GM21526 (cell line): Measurements from ENCODE around the gene GGCT.
"Not testable (repeated sequence)": the region's sequence is repeated elsewhere in the genome, so short reads cannot be mapped to it uniquely, and the experiment has no call there.

Experiments used
- ATAC-seq: cut with Tn5 transposase; IDR thresholded peaks from one replicate; pipeline ENCODE4 v1.9.1; 2021; ENCODE audit warnings: moderate library complexity; ENCODE audit not compliant: unreplicated experiment, low FRiP score

GGCT gene

GRCh38 chr7:30504301-30505173 is at the start of gene GGCT:
GGCT (minus strand) TSS chr7:30504829; CDS start chr7:30504709, 120 bp downstream.
- ATAC-seq = peak; percentile 99

GRCh38 chr7:30553546-30553945 is 48.9 kb upstream of the GGCT start:
- no peak for ATAC-seq

- ATAC-seq = no peak
Observed at GRCh38 chr7:30553141-30553540, 48.5 kb upstream of the GGCT start.

- ATAC-seq = no peak
Observed at GRCh38 chr7:30552330-30552729, 47.7 kb upstream of the GGCT start.

- ATAC-seq = no peak
Observed at GRCh38 chr7:30549931-30550493, 45.4 kb upstream of the GGCT start.

GRCh38 chr7:30548845-30549244 is 44.2 kb upstream of the GGCT start:
- ATAC-seq = no peak

- ATAC-seq = no peak
Observed at GRCh38 chr7:30546596-30546995, 42.0 kb upstream of the GGCT start.

GRCh38 chr7:30545791-30546555 is 41.3 kb upstream of the GGCT start:
- ATAC-seq = no peak

- no peak for ATAC-seq
Observed at GRCh38 chr7:30543813-30544525, 39.3 kb upstream of the GGCT start.

- ATAC-seq = not testable (repeated sequence)
Observed at GRCh38 chr7:30543115-30543514, 38.5 kb upstream of the GGCT start.

GRCh38 chr7:30533886-30534285 is 29.3 kb upstream of the GGCT start:
- ATAC-seq = no peak

GRCh38 chr7:30531286-30531685 is 26.7 kb upstream of the GGCT start:
- no peak for ATAC-seq

- no peak for ATAC-seq
Observed at GRCh38 chr7:30530373-30530772, 25.7 kb upstream of the GGCT start.

GRCh38 chr7:30528779-30529178 is 24.1 kb upstream of the GGCT start:
- no peak for ATAC-seq

- ATAC-seq = not testable (repeated sequence)
Observed at GRCh38 chr7:30527297-30527696, 22.7 kb upstream of the GGCT start.

- no peak for ATAC-seq
Observed at GRCh38 chr7:30526163-30526562, 21.5 kb upstream of the GGCT start.

GRCh38 chr7:30525429-30525828 is 20.8 kb upstream of the GGCT start:
- no peak for ATAC-seq

- no peak for ATAC-seq
Observed at GRCh38 chr7:30524545-30524944, 19.9 kb upstream of the GGCT start.

GRCh38 chr7:30523466-30523865 is 18.8 kb upstream of the GGCT start:
- no peak for ATAC-seq

GRCh38 chr7:30522159-30522558 is 17.5 kb upstream of the GGCT start:
- ATAC-seq = no peak

GRCh38 chr7:30521532-30521931 is 16.9 kb upstream of the GGCT start:
- no peak for ATAC-seq
